HFFc6 (cell line): ENCODE measurements around the gene SMYD3. TPM values are rescaled to one million over a fixed set of nuclear protein-coding genes. Genes with fewer than 3 reads are reported as not detected.
"Not testable (repeated sequence)": the region's sequence is repeated elsewhere in the genome, so short reads cannot be mapped to it uniquely, and the experiment has no call there.

Source experiments
- DNase-seq: peaks from one replicate; pipeline ENCODE4 v3.0.0-alpha.2; 2018
- H3K27ac Mint-ChIP-seq: 2 replicates; pipeline ENCODE4 v1.8.0; 2020; ENCODE audit warnings: mild to moderate bottlenecking, mixed read lengths
- H3K27me3 Mint-ChIP-seq: 2 replicates; pipeline ENCODE4 v1.8.0; 2021; ENCODE audit warnings: mild to moderate bottlenecking, moderate library complexity, mixed read lengths; ENCODE audit not compliant: insufficient read depth
- H3K36me3 Mint-ChIP-seq: 2 replicates; pipeline ENCODE4 v1.8.0; 2021; ENCODE audit warnings: low read depth, mixed read lengths
- H3K4me1 Mint-ChIP-seq: 2 replicates; pipeline ENCODE4 v1.8.0; 2020; ENCODE audit warnings: low read depth, mixed read lengths
- H3K4me3 Mint-ChIP-seq: 2 replicates; pipeline ENCODE4 v1.8.0; 2020; ENCODE audit warnings: mild to moderate bottlenecking, moderate library complexity, mixed read lengths
- H3K9me3 Mint-ChIP-seq: 2 replicates; pipeline ENCODE4 v1.8.0; 2020; ENCODE audit warnings: mild to moderate bottlenecking, mixed read lengths
- CTCF ChIP-seq: fragments of 200-600 bp; sonication (generic); IDR thresholded peaks from 2 replicates; pipeline ENCODE4 v1.5.0; 2021; ENCODE audit warnings: antibody characterized with exemption, mild to moderate bottlenecking
- total RNA-seq, 6 experiments: library from RNA; stranded (reverse); fragmentation: NEBNext Ultra II Directional; extraction: Animal tissue kit (Norgen Biotek cat#: 25700); gene quantifications; 2 replicates in 1 of 6; 3 replicates in 5 of 6; pipeline ENCODE4 v1.2.3, GENCODE V29; 2021

SMYD3 gene
- total RNA-seq, 6 experiments from 2014 or later = 28.4 to 37.9 (median 31.2) TPM

GRCh38 chr1:245742896-245743295 is 764.2 kb downstream of the SMYD3 start:
- H3K4me1 Mint-ChIP-seq = no peaks in the 10 kb centered on the region
- H3K27ac Mint-ChIP-seq = no peak overlapping the region
- no peak for TF ChIP-seq CTCF
- H3K4me3 Mint-ChIP-seq = no peak overlapping the region
- H3K9me3 Mint-ChIP-seq = peaks cover 5% of the 10 kb centered on the region; the same call in 1 of the 2 replicates
- H3K36me3 Mint-ChIP-seq = peaks cover 20% of the 10 kb centered on the region
- no peak for DNase-seq
- H3K27me3 Mint-ChIP-seq = no peaks in the 10 kb centered on the region

- not testable (repeated sequence) for H3K4me1 Mint-ChIP-seq, H3K4me3 Mint-ChIP-seq, DNase-seq, H3K27ac Mint-ChIP-seq, H3K27me3 Mint-ChIP-seq, H3K9me3 Mint-ChIP-seq, H3K36me3 Mint-ChIP-seq
Measured at GRCh38 chr1:245740336-245740735, 766.7 kb downstream of the SMYD3 start.

GRCh38 chr1:245730801-245731200 is 776.3 kb downstream of the SMYD3 start:
- no peak for DNase-seq
- no peak overlapping the region for H3K4me3 Mint-ChIP-seq
- peaks cover under 1% of the 10 kb centered on the region; the same call in 1 of the 2 replicates for H3K4me1 Mint-ChIP-seq
- peaks cover under 1% of the 10 kb centered on the region for H3K27me3 Mint-ChIP-seq
- peaks cover 46% of the 10 kb centered on the region for H3K9me3 Mint-ChIP-seq
- no peak for TF ChIP-seq CTCF
- peaks cover 41% of the 10 kb centered on the region for H3K36me3 Mint-ChIP-seq
- H3K27ac Mint-ChIP-seq = no peak overlapping the region

GRCh38 chr1:245728035-245728434 is 779.0 kb downstream of the SMYD3 start:
- H3K4me1 Mint-ChIP-seq, H3K4me3 Mint-ChIP-seq, H3K27me3 Mint-ChIP-seq, DNase-seq, H3K27ac Mint-ChIP-seq: not testable (repeated sequence)
- Mint-ChIP-seq H3K9me3 (peaks cover 52% of the 10 kb centered on the region), H3K36me3 (peaks cover 51% of the 10 kb centered on the region)

- Mint-ChIP-seq H3K4me1 (peaks cover 3% of the 10 kb centered on the region), H3K27ac (no peak overlapping the region), H3K9me3 (peaks cover 8% of the 10 kb centered on the region), H3K36me3 (peaks cover 24% of the 10 kb centered on the region), H3K4me3 (no peak overlapping the region), H3K27me3 (peaks cover 4% of the 10 kb centered on the region; the same call in 1 of the 2 replicates)
- no peak for DNase-seq
- no peak for TF ChIP-seq CTCF
Measured at GRCh38 chr1:245721488-245721887, 785.6 kb downstream of the SMYD3 start.

- Mint-ChIP-seq H3K4me1 (peaks cover 24% of the 10 kb centered on the region), H3K9me3 (no peaks in the 10 kb centered on the region), H3K36me3 (peaks cover 9% of the 10 kb centered on the region; the same call in 1 of the 2 replicates), H3K4me3 (no peak overlapping the region), H3K27ac (no peak overlapping the region), H3K27me3 (peaks cover 3% of the 10 kb centered on the region)
- DNase-seq = no peak
- TF ChIP-seq CTCF = no peak
Measured at GRCh38 chr1:245718951-245719350, 788.1 kb downstream of the SMYD3 start.

GRCh38 chr1:245718123-245718522 is 789.0 kb downstream of the SMYD3 start:
- Mint-ChIP-seq H3K36me3 (peaks cover 9% of the 10 kb centered on the region; the same call in 1 of the 2 replicates), H3K9me3 (no peaks in the 10 kb centered on the region), H3K4me1 (peaks cover 24% of the 10 kb centered on the region), H3K4me3 (no peak overlapping the region), H3K27ac (no peak overlapping the region), H3K27me3 (peaks cover 3% of the 10 kb centered on the region)
- TF ChIP-seq CTCF = no peak
- no peak for DNase-seq
